Stimulated activated CD8-positive, alpha-beta memory T cell treated with anti-CD3 and anti-CD28 coated beads, Interleukin-4, amount 100 ng/mL, for 4 hours (primary cell): Measurements from ENCODE around the gene HMX2.

Experiments used
- DNase-seq, 2 donors: peaks; one replicate each; pipeline ENCODE4 v3.0.0-alpha.2; 2020; ENCODE audit warnings: low read depth in 2 of 2, low spot score in 1 of 2

The HMX2 gene, protein sequence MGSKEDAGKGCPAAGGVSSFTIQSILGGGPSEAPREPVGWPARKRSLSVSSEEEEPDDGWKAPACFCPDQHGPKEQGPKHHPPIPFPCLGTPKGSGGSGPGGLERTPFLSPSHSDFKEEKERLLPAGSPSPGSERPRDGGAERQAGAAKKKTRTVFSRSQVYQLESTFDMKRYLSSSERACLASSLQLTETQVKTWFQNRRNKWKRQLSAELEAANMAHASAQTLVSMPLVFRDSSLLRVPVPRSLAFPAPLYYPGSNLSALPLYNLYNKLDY

DNA sequence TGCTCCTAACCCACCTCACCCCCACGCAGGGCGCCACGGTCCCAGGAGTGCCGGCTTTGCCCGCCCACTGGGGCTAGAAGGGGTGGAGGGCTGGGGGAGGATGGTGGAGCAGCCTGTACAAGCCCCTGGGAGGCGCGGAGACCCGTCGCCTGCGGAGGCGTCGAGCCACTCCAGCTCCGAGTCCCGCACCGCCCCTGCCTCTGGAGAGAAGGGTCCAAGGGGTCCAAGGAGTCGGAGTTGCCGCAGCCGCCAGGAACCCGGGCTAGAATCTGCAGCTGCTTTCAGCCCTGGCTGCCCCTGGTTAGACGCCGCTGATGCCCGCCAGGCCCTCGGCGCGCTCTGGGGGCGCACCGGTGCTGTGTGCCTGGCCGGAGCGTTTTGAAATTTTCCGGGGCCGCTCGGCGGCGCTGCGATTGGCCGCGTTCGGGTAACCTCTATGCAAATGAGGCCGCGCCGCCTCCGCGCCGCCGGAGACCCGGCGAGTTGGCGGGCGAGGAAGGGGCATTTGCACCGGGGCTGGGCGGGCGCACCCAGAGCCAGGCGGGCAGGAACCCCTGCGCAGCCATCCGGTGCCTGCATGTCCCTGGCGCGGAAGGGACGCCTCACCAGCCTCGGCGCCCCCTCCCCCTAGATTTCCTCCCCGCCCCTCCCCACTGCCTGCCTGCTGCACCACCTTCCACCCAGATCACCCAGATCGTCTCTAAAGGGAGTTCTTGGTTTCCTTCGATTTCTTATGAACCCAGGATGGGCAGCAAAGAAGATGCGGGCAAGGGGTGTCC lies at the start of gene HMX2:
TSS of gene HMX2 (plus strand) at position 502 of the 779 bp plus-strand sequence. CDS start at position 745, 243 bp downstream.
- DNase-seq, result no peak

DNA sequence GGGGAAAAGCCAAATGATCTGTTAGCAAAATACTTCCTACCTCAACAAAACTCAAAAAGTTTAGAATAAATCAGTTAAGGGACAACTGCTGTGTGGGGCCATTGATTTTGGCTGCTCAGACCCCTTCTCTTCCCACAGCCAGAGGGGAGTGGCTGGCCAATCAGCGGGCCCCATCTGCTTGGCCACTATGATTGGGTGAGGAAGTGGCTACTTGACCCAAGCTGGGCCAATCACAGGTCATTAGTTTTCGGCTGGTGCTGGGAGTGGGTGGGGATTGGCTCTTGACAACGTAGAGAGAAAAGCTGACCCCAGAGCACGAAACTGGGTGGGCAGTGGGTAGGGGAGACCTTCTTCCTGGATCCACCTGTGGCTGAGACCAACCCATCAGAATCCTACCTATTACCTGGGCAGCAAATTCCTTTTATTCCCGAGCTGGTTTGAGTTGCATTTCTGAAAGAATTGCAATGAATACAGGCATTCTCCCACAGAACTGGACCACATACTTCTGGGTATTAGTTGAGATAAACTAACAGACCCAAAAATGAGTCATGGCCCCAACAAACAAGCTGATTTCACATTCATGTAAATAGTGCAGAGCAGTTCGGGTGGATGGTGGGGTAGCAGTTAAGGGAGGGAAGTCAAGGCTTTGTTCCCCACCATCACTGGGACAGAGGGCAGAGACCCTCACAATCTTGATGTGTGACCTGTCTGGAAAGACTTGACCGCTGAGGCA lies 47.7 kb upstream of the HMX2 start:
- no peak for DNase-seq

DNA sequence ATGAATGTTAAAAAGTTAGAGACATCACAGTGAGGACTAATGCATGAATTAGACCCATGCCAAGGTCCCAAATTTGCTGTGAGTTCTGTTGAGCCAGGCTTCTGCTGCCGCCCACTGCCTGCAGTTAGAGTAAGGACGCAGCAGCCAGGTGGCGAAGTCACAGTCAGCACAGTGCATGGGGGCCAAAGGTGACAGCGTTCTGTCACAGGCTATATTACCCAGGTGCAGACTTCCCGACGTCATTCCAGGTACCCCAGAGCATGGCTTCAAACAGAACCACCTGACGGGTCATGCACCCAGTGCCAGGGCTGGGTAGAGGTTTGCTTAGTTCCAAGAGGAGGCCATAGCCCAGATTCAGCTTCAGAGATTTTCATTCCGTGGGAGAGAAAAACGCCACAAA lies 46.1 kb upstream of the HMX2 start:
- DNase-seq, result no peak

DNA sequence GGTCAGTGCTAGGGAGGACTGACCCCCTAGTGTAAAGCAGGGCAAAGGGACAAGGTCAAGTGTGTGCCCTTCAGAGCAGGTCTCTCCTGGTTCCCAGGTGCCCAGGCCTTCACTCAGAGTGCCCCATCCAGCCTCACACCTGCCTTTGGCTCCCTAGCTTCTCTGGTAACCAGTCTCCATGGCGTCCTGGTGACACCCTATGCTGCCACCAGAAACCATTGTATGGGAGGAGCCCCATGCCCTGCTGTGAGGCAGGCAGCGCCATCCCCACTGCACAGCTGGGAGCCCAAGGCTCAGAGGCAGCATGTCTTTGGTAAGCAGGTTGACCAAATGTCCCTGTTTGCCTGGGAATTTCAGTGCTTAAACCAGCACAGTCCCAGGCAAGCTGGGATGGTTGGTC lies 45.3 kb upstream of the HMX2 start:
- DNase-seq, result no peak

DNA sequence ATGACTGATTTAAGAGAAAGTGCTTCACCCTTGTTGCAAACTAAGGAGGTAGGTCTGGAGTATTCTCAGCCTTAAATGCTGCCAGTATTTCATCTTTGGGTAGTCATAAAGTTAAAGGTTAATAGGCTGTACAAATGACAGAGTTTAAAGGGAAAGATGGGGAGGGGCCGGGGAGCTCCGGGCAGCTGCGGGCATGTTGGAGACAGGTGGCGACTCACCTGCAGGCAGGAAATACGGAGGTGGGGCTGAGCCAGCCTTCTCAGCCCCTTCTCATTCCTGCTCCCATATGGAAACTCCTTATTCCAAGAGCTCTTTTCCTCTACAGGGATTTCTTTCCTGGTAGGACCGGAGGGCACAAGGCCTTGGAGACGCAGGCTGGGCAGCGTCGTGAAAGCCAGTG lies 44.0 kb upstream of the HMX2 start:
- DNase-seq, result no peak

DNA sequence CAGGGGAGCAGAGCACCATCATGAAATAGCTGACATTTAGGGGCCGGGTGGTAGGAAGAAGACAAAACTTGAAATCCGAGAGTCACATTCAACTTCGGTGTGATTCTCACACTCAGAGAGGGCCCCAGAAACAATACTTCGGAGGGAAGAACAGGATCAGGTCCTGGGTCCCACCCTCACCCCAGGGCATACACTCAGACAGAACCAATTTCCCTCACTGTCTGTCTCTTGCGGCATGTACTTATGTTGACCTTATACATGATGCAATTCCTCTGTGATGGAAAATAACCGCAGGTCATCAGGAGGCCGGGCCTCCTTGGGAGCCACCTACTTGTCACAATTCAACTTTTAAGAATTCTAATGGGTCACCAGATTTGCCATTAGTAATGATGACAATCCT lies 38.5 kb upstream of the HMX2 start:
- no peak for DNase-seq

DNA sequence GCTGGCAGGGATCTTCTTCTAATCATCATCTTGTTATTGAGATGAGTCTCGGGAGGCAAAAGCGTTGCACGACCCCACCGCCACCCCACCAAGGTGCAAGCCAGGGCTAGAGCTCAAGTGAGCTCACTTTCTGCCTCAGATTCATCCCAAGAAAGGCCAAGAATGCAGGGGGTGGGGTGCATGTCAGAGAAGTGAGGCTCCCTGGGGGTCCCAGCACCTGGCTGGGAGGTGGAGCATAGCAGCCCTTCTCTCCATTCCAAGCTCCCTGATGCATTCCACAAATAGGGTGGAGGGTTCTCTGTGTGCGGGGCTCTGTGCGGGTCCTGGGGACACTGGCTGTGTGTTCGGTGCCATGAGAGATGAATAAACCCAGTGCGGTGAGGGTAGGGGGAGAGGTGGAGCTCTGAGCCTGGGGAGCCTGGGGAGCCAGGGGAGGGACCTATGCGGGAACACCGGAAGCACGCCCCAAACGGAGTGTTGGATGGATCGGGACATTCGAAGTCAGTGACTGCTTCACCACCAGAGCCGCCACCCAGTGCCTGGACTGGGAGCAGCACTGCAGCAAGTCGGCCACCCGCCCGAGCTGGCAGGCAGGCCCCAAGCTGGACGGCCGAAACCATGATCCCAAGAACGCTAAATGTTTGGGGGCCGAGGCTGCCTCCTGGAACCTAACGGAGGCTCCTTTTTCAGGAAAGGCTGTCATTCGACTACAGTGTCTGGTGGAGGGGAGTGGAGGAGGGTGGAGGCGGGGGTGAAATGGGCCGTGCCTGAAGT lies 30.1 kb upstream of the HMX2 start:
- no peak for DNase-seq

DNA sequence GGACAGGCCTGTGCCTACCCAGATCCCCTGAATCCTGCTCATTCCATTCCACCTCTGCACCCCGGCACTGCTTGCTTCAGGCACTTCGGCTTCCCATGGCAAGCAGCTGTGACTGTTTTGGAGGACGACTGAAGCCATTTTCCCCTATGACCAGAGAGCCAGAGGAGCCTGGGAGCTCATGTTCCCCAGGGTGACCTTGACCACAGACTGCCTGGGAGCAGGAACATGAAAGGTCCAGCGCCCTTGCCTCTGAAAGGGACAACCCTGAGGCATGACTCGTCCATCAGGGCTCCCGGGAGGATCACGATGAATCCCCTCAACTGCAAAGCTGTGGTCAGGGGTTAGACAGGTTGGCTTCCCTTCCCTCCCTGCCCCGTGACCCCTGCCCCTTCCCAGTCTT lies 28.9 kb upstream of the HMX2 start:
- DNase-seq, result no peak

DNA sequence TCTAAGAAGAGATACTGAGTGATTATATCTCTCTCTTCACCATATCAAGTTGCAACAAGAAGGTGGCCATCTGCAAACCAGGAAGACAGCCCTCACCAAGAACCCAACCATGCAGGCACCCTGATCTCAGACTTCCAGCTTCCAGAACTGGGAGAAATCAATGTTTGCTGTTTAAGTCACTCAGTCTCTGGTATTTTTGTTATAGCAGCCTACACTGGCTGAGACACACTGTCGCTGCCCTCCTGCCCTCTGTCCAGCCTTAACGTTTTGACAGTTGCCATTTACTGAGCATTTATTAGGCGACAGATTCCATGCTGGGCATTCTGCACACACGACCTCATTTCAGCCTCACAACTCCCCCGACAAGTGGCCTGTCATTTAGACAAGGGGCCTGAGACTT lies 21.7 kb upstream of the HMX2 start:
- DNase-seq, result no peak

DNA sequence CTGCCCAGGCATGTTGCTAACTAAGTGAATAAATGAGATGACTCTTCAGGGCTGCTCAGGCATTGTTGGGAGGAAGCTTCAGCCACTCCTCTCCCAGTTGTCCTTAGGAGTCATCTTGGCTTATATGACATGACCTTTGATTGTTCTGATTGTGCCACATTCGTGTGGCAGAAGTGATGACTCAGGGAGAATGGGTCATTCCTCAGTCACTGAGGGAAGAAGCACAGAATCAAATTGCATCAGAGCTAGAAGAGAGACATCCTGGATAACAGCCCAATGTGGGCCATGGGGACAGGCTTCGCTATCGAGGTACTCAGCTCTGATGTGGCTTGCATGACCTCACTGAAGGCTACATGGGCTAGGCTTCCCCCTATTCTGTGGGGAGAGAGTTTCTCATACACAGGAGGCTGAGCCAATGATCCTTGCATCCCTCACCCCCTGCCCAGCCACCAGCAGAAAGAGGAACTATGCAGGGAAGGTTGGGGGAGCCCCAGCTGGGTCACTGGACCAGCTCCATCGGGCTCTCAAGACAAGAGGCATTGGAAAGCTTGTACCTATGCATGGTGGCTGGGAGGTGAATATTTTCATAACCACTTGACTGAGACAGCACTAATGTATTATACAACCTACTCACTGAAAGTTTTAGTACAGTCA lies 18.2 kb upstream of the HMX2 start:
- DNase-seq, result no peak

DNA sequence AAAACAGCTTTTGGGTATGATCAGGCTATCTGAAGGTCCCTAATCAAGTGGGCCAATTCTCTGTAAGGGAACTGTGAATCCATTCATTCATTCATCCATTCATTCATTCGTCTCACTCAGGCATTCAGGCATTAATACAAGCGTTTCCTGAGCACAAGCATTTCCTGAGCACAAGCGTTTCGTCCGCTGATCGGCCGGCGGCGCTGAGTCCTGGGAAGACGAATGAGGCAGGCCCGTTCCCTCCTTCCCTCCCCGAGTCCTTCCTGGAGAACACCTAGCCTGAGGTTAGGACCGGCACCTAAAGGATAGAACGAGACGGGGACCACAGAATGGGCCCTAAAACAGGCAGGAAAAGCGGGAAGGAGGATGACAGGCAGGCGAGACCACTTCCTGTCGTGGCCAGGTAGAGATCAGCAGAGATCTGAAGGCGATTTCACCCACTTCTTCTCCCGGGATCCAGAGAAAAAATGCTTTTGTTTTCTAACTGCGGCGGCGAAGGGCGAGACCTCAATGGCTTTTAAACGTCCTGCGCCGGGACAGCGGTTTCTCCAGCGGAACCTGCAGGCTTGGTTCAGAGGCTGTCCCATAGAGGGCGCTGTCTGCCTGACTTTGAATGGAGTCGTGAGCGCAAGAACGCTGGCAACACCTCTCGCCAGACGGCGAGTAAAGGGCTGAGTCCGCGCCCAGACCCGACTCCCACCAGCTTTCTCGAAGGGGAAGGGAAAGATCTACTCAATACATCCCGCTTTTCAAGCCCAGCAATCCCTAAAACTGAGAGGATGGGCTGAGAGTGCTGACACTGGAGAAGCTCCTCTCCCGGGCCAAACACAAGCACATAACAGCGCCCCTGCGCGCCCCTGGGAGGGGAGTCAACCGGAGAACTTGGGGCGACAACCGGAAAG lies 15.1 kb upstream of the HMX2 start:
- peak; percentile 66 to 84 for DNase-seq

DNA sequence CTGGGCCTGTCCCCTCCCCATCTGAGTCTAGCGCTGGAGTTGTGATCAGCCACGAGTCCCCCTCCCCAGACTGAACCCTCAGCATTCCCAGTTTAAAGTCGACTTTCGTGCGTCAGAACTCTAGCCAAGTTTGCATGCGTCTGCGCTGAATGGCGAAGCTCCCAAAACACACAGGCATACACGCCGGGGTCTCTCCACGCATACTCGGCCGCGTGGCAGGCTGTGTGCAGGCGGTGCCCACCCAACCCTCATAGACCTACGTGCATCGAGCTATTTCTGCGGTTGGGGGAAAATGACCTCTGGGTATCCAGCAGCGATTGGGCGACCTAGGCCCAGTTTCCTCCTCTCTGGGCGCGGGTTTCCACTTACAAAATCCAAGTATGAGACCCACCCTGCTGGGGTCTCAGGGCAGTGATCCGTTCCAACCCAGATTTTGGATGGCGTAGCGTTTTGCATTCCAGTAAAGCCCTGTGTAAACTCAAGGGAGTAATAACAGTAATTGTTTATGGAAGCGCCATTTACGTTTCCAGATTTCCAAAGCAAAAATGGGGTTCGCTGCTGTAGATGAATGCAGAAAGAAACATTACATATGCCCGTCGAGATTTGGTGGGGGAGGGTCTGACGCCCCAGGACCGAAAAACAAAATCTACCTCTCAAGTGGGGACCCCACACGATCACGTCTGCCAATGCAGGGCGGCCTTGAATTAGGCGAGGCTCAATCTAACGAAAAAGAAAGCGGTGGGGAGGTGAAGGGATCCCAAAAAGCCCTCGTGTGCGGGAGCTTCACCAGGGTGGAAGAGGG lies 14.2 kb upstream of the HMX2 start:
- no peak for DNase-seq

DNA sequence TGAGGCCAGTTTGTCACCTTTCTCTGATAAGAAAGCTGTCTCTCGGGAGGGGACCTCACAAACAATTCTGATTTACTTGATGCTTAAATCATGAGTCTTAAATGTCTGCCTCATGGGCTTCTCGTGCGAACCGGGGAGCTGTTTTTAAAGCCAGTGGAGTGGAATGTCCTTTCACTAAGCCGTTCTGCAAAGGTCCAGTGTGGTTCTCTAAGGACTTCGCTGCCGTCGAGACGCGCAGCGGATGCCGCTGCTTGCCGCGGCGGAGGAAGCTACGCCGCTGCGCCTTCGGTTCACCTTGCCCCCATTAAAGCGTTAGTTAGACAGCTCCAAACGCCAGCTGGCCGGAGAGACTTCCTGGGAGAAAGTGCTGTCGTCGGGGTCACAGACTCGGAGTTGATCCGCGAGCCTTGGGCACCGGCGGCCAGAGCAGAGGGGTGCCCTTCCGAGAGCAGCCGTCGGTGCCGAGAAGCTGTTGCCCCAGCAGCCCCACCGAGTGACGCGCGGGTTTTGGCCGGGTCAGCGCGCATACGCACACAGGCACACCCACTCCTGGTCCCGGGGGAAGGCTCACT lies 13.5 kb upstream of the HMX2 start:
- DNase-seq, result no peak

DNA sequence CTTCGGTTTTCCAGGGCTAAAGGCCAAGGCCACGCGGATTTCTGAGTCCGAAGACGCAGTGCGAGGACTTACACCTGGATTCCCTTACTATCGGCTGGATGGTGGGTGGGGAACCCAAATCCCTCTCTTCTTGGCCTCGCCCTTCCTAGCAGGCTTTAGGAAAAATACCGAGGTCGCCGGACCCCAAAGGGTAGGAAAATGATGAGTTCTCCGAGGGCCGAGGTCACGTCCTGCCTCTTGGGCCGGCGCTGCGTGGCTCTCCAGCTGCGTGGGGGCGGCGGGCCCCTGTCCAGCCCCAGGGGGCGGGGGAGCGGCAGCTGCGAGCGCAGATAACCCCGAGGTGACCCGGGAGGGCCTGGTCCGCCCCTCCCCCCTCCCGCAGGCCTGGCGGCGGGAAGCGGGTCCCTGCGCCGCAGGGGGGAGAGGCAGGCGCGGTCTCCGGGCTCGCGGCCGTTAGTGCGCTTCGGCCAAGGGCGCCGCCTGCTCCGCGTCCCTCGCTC lies 13.0 kb upstream of the HMX2 start:
- DNase-seq, result no peak

DNA sequence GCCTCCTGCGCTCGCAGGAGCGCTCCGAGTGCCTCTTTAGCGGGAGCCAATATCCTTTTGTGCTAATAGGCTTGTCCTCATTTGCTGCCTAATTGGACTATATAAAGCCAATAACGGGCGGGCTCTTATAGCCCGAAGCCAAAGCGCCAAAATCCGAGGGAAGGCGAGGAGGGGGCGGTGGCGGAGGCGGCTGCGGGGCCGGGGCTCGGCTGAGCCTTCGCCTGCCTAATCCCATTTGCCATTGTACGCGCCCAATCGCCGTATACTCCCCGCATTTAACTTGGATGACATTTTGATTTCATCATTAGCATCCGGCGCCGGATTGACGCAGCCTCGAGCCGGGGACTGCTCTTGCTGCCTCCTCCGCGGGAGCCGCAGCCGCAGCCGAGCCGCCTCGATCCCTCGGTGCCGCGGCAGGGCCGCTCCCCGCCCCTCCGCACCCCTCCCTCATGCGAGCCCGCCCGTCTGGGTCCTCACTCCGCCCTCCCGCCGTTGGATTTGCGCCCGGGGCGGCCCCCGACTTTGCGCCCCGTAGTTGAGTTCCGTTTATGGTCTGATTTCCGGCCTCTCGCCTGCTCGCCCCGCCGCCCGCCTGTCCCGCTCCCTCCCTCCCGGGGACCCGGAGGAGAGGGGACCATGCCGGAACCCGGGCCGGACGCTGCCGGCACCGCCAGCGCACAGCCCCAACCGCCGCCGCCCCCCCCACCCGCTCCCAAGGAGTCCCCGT lies 12.4 kb upstream of the HMX2 start, which contains the start of gene HMX3:
TSS of gene HMX3 (plus strand) at position 556 of the 727 bp plus-strand sequence. CDS start at position 637, 81 bp downstream.
- no peak for DNase-seq

DNA sequence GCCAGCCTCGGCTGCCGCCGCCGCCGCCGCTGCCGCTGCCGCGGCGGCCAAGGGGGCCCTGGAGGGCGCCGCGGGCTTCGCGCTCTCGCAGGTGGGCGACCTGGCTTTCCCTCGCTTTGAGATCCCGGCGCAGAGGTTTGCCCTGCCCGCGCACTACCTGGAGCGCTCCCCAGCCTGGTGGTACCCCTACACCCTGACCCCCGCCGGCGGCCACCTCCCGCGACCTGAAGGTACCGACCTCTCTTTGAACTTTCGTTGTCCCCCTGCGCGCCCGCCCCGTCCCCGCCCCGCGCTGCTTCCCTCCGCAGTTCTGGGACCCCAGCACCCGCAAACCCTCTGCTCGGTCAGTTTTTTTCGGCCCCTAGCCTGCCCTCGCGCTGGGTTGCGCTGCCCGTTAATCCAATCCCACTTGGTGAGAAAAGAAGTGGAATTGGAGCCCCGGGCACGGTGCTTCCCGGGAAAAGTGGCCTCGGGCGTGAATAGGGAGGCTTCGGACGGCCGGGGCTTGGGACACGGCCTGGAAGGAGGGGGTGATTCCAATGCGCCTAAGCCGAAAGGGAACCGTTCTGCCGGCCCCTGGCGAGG lies 11.6 kb upstream of the HMX2 start:
- DNase-seq, result no peak
